ENCODE results near the gene KRTAP5-3. TPM values are rescaled to one million over a fixed set of nuclear protein-coding genes. Genes with fewer than 3 reads are reported as not detected.
"Not testable (repeated sequence)": the region's sequence is repeated elsewhere in the genome, so short reads cannot be mapped to it uniquely, and the experiment has no call there.

KRTAP5-3 gene
- total RNA-seq, 6 experiments from 2014 or later = not detected

GRCh38 chr11:1603629-1604028, 4.6 kb downstream of the KRTAP5-3 start:
- intact Hi-C loops (cut with DNase I) = no loop called here
- ATAC-seq (no peak), DNase-seq (no peak)
- H3K9me3 ChIP-seq = no peaks in the 10 kb centered on the region
- no peak overlapping the region for H3K4me3 ChIP-seq
- TF ChIP-seq POLR2A (IDR thresholded peaks at IDR 0.05) = no peak
- no peak for TF ChIP-seq CTCF (IDR thresholded peaks at IDR 0.05)
- no peaks in the 10 kb centered on the region for H3K36me3 ChIP-seq
- no peaks in the 10 kb centered on the region for H3K4me1 ChIP-seq
- no peak overlapping the region for H3K27ac ChIP-seq
- 57% methylated on average over 1 of the region's 1 CpG for WGBS (ENCODE audit: insufficient coverage, low coverage, low lambda C conversion rate, missing lambda C conversion rate)
- H3K27me3 ChIP-seq = no peaks in the 10 kb centered on the region

GRCh38 chr11:1601663-1602062, 6.6 kb downstream of the KRTAP5-3 start:
- H3K27ac ChIP-seq; H3K36me3 ChIP-seq; H3K27me3 ChIP-seq; ATAC-seq; DNase-seq; H3K9me3 ChIP-seq; intact Hi-C loops (cut with DNase I); H3K4me3 ChIP-seq; H3K4me1 ChIP-seq: not testable (repeated sequence)
- WGBS (ENCODE audit: insufficient coverage, low coverage, low lambda C conversion rate, missing lambda C conversion rate) = 54% methylated on average over 3 of the region's 3 CpGs

- Histone ChIP-seq H3K9me3 (no peaks in the 10 kb centered on the region), H3K27ac (no peak overlapping the region), H3K36me3 (no peaks in the 10 kb centered on the region), H3K4me3 (no peak overlapping the region), H3K4me1 (no peaks in the 10 kb centered on the region), H3K27me3 (no peaks in the 10 kb centered on the region)
- intact Hi-C loops (cut with DNase I) = no loop called here
- DNase-seq = no peak
- WGBS (ENCODE audit: insufficient coverage, low coverage, low lambda C conversion rate, missing lambda C conversion rate) = 65% methylated on average over 5 of the region's 5 CpGs
- no peak for ATAC-seq
- TF ChIP-seq POLR2A (IDR thresholded peaks at IDR 0.05) (no peak), CTCF (IDR thresholded peaks at IDR 0.05) (no peak)
Measured at GRCh38 chr11:1600626-1601025, 7.6 kb downstream of the KRTAP5-3 start.

GRCh38 chr11:1598816-1599215, 9.4 kb downstream of the KRTAP5-3 start:
- intact Hi-C loops (cut with DNase I) = no loop called here

GRCh38 chr11:1598406-1598805, 9.9 kb downstream of the KRTAP5-3 start:
- 60% methylated on average over 3 of the region's 3 CpGs for WGBS (ENCODE audit: insufficient coverage, low coverage, low lambda C conversion rate, missing lambda C conversion rate)

More at GRCh38 chr11:1598816-1599215, 9.4 kb downstream of the KRTAP5-3 start:
- no peak for TF ChIP-seq POLR2A (IDR thresholded peaks at IDR 0.05)
- no peak for TF ChIP-seq CTCF (IDR thresholded peaks at IDR 0.05)
- WGBS (ENCODE audit: insufficient coverage, low coverage, low lambda C conversion rate, missing lambda C conversion rate) = 50% methylated on average over 2 of the region's 6 CpGs
- H3K4me3 ChIP-seq = no peak overlapping the region
- no peaks in the 10 kb centered on the region for H3K9me3 ChIP-seq
- DNase-seq = no peak
- no peaks in the 10 kb centered on the region for H3K4me1 ChIP-seq
- no peak overlapping the region for H3K27ac ChIP-seq
- no peak for ATAC-seq
- H3K27me3 ChIP-seq = no peaks in the 10 kb centered on the region
- H3K36me3 ChIP-seq = no peaks in the 10 kb centered on the region

GRCh38 chr11:1597994-1598380, 10.3 kb downstream of the KRTAP5-3 start, which contains the start of gene KRTAP5-2:
Gene KRTAP5-2, minus strand, starts transcription at chr11:1598294. Its CDS starts 44 bp downstream, at chr11:1598250.
- intact Hi-C loops (cut with DNase I) = no loop called here
- DNase-seq (no peak), ATAC-seq (no peak)
- WGBS (ENCODE audit: insufficient coverage, low coverage, low lambda C conversion rate, missing lambda C conversion rate) = no CpG with 5 or more reads among the region's 4 CpGs
- TF ChIP-seq POLR2A (IDR thresholded peaks at IDR 0.05) = no peak
- TF ChIP-seq CTCF (IDR thresholded peaks at IDR 0.05) = no peak
- Histone ChIP-seq H3K36me3 (no peaks in the 10 kb centered on the region), H3K27me3 (peaks cover 0 to under 1% of the 10 kb centered on the region in 2 donors), H3K9me3 (no peaks in the 10 kb centered on the region), H3K4me3 (no peak within 1 kb of the TSS), H3K27ac (no peak within 1 kb of the TSS), H3K4me1 (no peaks in the 10 kb centered on the region)

More at GRCh38 chr11:1598406-1598805, 9.9 kb downstream of the KRTAP5-3 start:
- H3K27me3 ChIP-seq; H3K27ac ChIP-seq; H3K9me3 ChIP-seq; H3K4me1 ChIP-seq; H3K36me3 ChIP-seq; intact Hi-C loops (cut with DNase I); DNase-seq; H3K4me3 ChIP-seq; ATAC-seq: not testable (repeated sequence)
